Cerebellar nuclear complex (tissue), 1 donor: Measurements from ENCODE around the gene NIPBL.
"Not testable (repeated sequence)": the region's sequence is repeated elsewhere in the genome, so short reads cannot be mapped to it uniquely, and the experiment has no call there.

Experiments used
- DNase-seq, 2 experiments: peaks; one replicate each; lab custom pipeline; 2025; lab: John Stamatoyannopoulos, UW

Gene NIPBL

GRCh38 chr5:37034955-37035354 is 158.4 kb downstream of the NIPBL start:
- no peak for DNase-seq

GRCh38 chr5:37037840-37038239 is 161.3 kb downstream of the NIPBL start:
- no peak for DNase-seq

- no peak for DNase-seq
Observed at GRCh38 chr5:37039824-37040223, 163.3 kb downstream of the NIPBL start.

GRCh38 chr5:37043693-37044092 is 167.1 kb downstream of the NIPBL start:
- DNase-seq = no peak

- no peak for DNase-seq
Observed at GRCh38 chr5:37044120-37044519, 167.6 kb downstream of the NIPBL start.

- no peak for DNase-seq
Observed at GRCh38 chr5:37045703-37046102, 169.1 kb downstream of the NIPBL start.

- no peak for DNase-seq
Observed at GRCh38 chr5:37047947-37048346, 171.4 kb downstream of the NIPBL start.

GRCh38 chr5:37054391-37054790 is 177.8 kb downstream of the NIPBL start:
- DNase-seq = no peak

- no peak for DNase-seq
Observed at GRCh38 chr5:37055383-37055990, 178.9 kb downstream of the NIPBL start.

- DNase-seq = no peak
Observed at GRCh38 chr5:37056762-37057161, 180.2 kb downstream of the NIPBL start.

- DNase-seq = no peak
Observed at GRCh38 chr5:37060030-37060429, 183.5 kb downstream of the NIPBL start.

- DNase-seq = no peak
Observed at GRCh38 chr5:37063739-37064138, 187.2 kb downstream of the NIPBL start.

GRCh38 chr5:37064442-37064841 is 187.9 kb downstream of the NIPBL start:
- no peak for DNase-seq

- DNase-seq = no peak
Observed at GRCh38 chr5:37071487-37071886, 194.9 kb downstream of the NIPBL start.

- no peak for DNase-seq
Observed at GRCh38 chr5:37071901-37072581, 195.5 kb downstream of the NIPBL start.

GRCh38 chr5:37075399-37075950 is 198.9 kb downstream of the NIPBL start:
- DNase-seq = no peak

- DNase-seq = no peak
Observed at GRCh38 chr5:37077146-37077545, 200.6 kb downstream of the NIPBL start.

- no peak for DNase-seq
Observed at GRCh38 chr5:37080697-37081096, 204.1 kb downstream of the NIPBL start.

GRCh38 chr5:37082977-37083376 is 206.4 kb downstream of the NIPBL start:
- not testable (repeated sequence) for DNase-seq

- not testable (repeated sequence) for DNase-seq
Observed at GRCh38 chr5:37086026-37086425, 209.5 kb downstream of the NIPBL start.

GRCh38 chr5:37086466-37087173 is 210.1 kb downstream of the NIPBL start:
- no peak for DNase-seq

GRCh38 chr5:37088009-37088408 is 211.4 kb downstream of the NIPBL start:
- DNase-seq = no peak
